Measurements from ENCODE around the gene JPH2.

DNA sequence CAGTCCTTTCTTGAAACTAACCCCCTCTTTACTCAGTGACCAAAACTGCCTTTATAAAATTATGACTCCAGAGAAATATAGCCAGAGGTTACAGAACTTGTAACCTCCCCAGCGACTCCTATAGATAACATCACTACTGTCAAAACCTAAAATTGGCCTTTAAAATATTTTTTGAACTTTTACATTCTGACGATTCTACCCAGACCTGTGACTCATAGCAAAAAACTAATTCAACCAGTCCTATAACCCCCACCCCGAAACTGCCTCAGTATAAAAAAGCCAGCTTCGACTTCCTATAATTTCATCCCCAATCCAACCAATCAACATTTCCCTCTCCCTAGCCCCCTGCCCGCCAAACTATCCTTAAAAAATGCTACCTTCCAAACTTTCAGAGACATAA is 13.9 kb downstream of the JPH2 start:
- TF ChIP-seq, protein P1, sequence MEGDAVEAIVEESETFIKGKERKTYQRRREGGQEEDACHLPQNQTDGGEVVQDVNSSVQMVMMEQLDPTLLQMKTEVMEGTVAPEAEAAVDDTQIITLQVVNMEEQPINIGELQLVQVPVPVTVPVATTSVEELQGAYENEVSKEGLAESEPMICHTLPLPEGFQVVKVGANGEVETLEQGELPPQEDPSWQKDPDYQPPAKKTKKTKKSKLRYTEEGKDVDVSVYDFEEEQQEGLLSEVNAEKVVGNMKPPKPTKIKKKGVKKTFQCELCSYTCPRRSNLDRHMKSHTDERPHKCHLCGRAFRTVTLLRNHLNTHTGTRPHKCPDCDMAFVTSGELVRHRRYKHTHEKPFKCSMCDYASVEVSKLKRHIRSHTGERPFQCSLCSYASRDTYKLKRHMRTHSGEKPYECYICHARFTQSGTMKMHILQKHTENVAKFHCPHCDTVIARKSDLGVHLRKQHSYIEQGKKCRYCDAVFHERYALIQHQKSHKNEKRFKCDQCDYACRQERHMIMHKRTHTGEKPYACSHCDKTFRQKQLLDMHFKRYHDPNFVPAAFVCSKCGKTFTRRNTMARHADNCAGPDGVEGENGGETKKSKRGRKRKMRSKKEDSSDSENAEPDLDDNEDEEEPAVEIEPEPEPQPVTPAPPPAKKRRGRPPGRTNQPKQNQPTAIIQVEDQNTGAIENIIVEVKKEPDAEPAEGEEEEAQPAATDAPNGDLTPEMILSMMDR (IDR thresholded peaks at IDR 0.05) = no peak
- no peak for TF ChIP-seq EP300 (IDR thresholded peaks at IDR 0.05)
